ENCODE results near the gene ABL2.
"Not testable (repeated sequence)": the region's sequence is repeated elsewhere in the genome, so short reads cannot be mapped to it uniquely, and the experiment has no call there.

The ABL2 gene

DNA sequence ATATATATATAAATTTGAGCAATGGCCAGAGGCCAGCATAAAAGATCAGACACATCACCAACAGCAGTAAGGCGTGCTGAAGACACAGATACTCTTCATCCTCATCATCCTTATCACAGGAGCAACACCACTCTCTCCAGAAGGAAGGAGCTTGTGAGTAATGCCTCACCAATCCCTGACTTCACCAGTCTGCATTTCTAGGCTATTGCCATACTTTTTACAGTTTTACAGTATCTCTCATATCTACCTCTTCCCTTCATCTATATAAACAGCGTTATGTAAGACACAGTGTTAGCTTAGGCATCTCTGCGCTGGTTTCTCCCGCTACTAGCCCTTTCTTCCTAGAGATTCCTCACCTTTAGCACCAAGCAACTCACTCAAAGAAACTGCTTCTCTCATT lies 2.4 kb upstream of the ABL2 start:
- no peak overlapping the region for H3K4me3 Mint-ChIP-seq
- H3K4me1 Mint-ChIP-seq (ENCODE audit: low read depth) = peaks cover 27% of the 10 kb centered on the region
- no peak overlapping the region for H3K27ac Mint-ChIP-seq
- H3K27me3 Mint-ChIP-seq = no peaks in the 10 kb centered on the region
- no peaks in the 10 kb centered on the region for H3K36me3 Mint-ChIP-seq (ENCODE audit: low read depth)
- H3K9me3 Mint-ChIP-seq = no peaks in the 10 kb centered on the region

DNA sequence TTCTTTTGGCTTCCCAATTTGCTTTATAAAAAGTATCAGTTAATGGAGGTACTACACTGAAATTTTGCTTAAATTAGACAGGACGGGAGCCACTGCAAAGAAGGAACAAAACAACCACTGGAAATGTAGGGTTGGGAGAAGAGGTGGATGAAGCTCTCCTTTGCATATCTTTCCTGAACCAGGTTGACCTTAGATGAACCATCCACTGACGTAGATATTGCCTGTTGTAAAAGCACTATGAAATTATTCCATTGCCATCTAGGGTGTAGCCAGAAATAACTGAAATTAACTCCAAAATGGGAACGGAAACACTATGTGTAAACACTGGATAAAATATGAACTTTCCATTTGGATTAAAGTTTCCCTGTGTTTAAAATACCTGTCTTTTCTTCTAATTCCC lies 1.2 kb upstream of the ABL2 start:
- H3K36me3 Mint-ChIP-seq (ENCODE audit: low read depth) = no peaks in the 10 kb centered on the region
- H3K4me1 Mint-ChIP-seq (ENCODE audit: low read depth) = peaks cover 30% of the 10 kb centered on the region
- H3K4me3 Mint-ChIP-seq = peak overlapping the region; percentile 85
- no peaks in the 10 kb centered on the region for H3K27me3 Mint-ChIP-seq
- H3K9me3 Mint-ChIP-seq = no peaks in the 10 kb centered on the region
- H3K27ac Mint-ChIP-seq = no peak overlapping the region

DNA sequence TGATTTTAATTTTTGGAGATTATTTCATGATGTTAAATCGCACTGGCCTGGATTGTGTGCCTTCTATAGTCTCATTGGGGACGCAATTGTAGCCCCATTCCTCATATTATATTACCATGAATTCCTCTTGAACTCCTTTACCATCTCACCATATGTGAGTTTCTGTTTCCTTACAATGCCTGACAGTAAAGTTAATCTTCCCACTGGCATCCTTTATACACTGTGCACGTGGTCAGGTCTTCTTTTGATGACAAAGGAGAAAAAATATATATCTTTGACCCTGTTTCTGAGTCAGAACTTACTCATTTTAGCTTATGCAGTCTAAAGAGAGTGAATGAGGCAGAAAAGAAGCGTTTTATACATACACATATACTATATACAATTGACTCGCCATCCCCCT lies 774 bp upstream of the ABL2 start:
- Mint-ChIP-seq H3K4me1 (ENCODE audit: low read depth) (peaks cover 30% of the 10 kb centered on the region), H3K36me3 (ENCODE audit: low read depth) (no peaks in the 10 kb centered on the region), H3K27ac (peak overlapping the region; percentile 82), H3K9me3 (no peaks in the 10 kb centered on the region), H3K27me3 (no peaks in the 10 kb centered on the region), H3K4me3 (peak overlapping the region; percentile 85)

DNA sequence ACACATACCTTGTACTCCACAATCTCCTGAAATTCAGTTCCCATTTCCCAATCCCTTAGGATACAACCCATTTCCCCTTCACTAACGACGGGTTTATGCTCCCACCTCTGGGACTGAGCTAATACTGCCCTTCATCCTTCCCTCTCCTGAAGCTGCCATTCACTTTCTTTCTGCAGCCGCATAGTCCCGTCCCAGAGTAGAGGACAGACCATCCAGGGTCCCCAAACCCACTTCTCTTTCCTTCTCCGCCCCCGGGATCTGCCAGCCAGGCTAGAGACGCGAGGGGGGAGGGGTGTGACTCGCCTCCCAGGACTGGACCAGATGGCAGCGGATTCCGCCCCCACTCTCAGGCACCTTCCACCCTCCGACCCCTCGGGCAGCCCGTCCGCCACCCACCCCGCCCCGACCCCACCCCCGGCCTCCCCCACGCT lies 679 bp downstream of the ABL2 start:
- H3K9me3 Mint-ChIP-seq = no peaks in the 10 kb centered on the region
- no peaks in the 10 kb centered on the region for H3K27me3 Mint-ChIP-seq
- H3K36me3 Mint-ChIP-seq (ENCODE audit: low read depth) = no peaks in the 10 kb centered on the region
- H3K27ac Mint-ChIP-seq = peak overlapping the region; percentile 80
- peaks cover 30% of the 10 kb centered on the region for H3K4me1 Mint-ChIP-seq (ENCODE audit: low read depth)
- peak overlapping the region; percentile 88 for H3K4me3 Mint-ChIP-seq

DNA sequence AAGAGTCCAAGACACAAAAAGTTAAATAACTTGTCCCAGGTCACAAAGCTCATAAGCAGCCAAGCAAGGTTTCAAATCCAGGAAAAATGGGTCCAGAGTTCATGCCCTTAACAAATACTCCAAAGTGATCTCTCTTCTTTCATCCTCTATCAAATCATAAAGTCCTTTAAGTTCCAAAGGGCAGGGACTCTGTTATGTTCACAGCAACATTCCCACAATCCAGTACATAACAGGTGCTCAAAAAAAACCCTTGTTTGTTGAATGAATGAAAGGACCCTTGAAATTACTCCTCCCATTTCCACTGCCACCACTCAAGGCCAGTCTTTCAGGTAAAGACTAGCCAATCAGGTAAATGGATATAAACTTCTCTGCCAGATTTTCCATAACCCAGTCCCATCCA lies 2.7 kb downstream of the ABL2 start:
- peaks cover 30% of the 10 kb centered on the region for H3K4me1 Mint-ChIP-seq (ENCODE audit: low read depth)
- no peaks in the 10 kb centered on the region for H3K27me3 Mint-ChIP-seq
- no peaks in the 10 kb centered on the region for H3K36me3 Mint-ChIP-seq (ENCODE audit: low read depth)
- no peaks in the 10 kb centered on the region for H3K9me3 Mint-ChIP-seq
- no peak overlapping the region for H3K4me3 Mint-ChIP-seq
- H3K27ac Mint-ChIP-seq = no peak overlapping the region

DNA sequence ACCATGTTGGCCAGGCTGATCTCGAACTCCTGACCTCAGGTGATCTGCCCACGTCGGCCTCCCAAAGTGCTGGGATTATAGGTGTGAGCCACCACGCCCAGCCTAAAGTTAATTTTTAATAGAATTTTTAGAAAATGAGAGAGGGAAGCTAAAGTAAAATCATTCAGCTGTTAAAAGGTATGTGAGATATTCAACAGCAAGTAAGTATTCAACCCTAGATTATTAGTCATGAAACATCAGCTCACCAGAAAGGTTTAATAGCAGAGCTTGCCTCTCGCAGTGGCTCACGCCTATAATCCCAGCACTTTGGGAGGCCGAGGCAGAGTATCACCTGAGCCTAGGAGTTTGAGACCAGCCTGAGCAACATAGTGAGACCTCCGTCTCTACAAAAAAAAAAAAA lies 5.0 kb downstream of the ABL2 start:
- H3K27me3 Mint-ChIP-seq; H3K4me3 Mint-ChIP-seq; H3K27ac Mint-ChIP-seq; H3K36me3 Mint-ChIP-seq (ENCODE audit: low read depth); H3K9me3 Mint-ChIP-seq: not testable (repeated sequence)
- H3K4me1 Mint-ChIP-seq (ENCODE audit: low read depth) = peaks cover 25% of the 10 kb centered on the region

DNA sequence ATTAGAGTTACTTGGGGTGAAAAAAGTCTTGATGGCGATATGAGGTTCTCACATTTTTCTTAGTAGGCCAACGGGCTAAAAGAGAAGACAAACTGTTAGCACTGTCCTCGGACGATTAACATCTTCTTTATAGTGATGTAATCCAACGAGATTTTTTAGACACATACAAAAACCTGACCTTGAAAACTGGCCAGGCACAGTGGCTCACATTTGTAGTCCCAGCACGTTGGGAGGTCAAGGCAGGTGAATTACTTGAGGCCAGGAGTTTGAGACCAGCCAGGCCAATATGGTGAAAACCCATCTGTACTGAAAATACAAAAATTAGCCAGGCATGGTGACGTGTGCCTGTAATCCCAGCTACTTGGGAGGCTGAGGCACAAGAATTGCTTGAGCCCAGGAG lies 8.4 kb downstream of the ABL2 start:
- peaks cover 17% of the 10 kb centered on the region for H3K4me1 Mint-ChIP-seq (ENCODE audit: low read depth)
- H3K27me3 Mint-ChIP-seq, H3K27ac Mint-ChIP-seq: not testable (repeated sequence)

DNA sequence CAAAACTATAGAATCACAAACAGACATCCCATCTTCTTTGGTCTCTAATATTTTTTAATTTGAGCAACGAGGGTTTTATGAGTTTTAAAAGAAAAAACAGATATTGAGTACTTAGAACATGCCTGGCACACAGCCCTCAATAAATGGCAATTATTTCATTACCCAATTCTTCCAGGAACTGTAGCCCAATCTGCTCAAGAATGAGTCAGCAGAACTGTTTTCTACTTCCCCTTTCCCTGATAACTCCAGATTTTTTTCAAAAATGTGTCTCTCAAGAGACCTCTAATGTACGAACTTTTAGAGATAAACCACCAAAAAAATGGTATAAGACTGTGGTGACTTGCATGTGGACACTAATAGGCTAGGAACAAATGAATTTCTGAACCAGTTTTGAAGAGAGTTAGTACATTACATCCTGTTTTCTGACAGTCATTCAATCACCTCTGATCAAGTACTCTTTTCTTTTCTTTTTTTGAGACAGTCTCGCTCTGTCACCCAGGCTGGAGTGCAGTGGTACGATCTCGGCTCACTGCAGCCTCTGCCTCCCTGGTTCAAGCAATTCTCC lies 11.5 kb downstream of the ABL2 start:
- peaks cover 20% of the 10 kb centered on the region for H3K36me3 Mint-ChIP-seq (ENCODE audit: low read depth)
- peaks cover 25% of the 10 kb centered on the region for H3K4me1 Mint-ChIP-seq (ENCODE audit: low read depth)
- no peaks in the 10 kb centered on the region for H3K9me3 Mint-ChIP-seq
- no peaks in the 10 kb centered on the region for H3K27me3 Mint-ChIP-seq
- no peak overlapping the region for H3K4me3 Mint-ChIP-seq
- H3K27ac Mint-ChIP-seq = peak overlapping the region; percentile 53

More for the DNA sequence above, 8.4 kb downstream of the ABL2 start:
- not testable (repeated sequence) for H3K4me3 Mint-ChIP-seq, H3K9me3 Mint-ChIP-seq
- peaks cover 16% of the 10 kb centered on the region for H3K36me3 Mint-ChIP-seq (ENCODE audit: low read depth)

DNA sequence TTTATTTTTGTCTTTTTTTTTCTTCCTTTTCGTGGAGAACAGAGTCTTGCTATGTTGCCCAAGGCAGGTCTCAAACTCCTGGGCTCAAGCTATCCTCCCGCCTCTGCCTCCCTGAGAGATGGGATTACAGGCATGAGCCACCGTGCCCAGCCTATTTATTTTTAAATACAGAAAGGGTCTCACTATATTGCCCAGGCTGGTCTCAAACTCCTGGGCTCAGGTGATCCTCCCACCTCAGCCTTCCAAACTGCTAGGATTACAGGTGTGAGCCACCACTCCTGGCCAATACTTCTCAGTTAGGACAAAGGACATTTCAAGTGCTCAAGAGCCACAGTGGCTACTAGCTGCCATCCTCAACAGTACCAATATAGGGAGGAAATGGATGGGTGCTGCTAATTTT lies 16.2 kb downstream of the ABL2 start:
- peaks cover 21% of the 10 kb centered on the region for H3K4me1 Mint-ChIP-seq (ENCODE audit: low read depth)
- not testable (repeated sequence) for H3K27ac Mint-ChIP-seq

DNA sequence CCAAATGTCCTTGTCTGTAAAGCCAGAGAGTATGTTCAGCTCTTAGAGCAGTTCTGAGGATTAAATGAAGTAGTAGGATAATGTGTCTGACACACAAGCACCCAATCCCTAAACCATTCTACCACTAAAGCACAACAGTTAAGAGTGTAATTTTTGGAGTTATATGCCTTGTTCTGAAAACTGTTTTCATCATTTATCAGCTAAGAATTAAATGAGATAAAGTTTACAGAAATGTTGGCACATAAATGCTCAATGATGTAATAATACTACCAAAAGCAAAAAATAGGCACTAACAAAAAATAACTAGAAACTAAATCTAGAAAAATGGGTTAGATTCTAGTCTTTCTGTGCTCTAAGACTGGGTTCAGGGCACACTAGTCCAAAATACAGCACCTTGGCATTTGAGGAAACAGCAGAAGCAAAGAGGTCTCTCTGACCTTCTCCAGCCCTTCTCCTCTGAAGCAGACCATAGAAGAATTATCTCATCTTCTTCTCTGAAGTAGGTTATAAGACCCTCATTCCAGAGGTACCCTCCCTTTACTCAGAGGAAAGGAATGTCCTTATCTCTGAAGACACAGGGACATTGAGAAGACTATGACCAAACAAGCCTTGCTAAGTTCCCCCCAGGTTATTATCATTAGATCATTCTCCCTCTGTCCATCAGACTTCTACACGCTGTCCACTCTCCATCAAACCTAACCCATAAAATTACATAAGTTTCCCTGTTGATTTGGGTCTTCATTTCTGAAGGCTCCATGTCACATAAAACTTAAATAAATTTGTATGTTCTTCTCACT lies 20.6 kb downstream of the ABL2 start:
- Mint-ChIP-seq H3K36me3 (ENCODE audit: low read depth) (peaks cover 11% of the 10 kb centered on the region), H3K27me3 (no peaks in the 10 kb centered on the region), H3K4me1 (ENCODE audit: low read depth) (peaks cover 22% of the 10 kb centered on the region), H3K4me3 (no peak overlapping the region), H3K27ac (no peak overlapping the region), H3K9me3 (no peaks in the 10 kb centered on the region)

More for the DNA sequence above, 16.2 kb downstream of the ABL2 start:
- not testable (repeated sequence) for H3K27me3 Mint-ChIP-seq; H3K9me3 Mint-ChIP-seq; H3K36me3 Mint-ChIP-seq (ENCODE audit: low read depth); H3K4me3 Mint-ChIP-seq

DNA sequence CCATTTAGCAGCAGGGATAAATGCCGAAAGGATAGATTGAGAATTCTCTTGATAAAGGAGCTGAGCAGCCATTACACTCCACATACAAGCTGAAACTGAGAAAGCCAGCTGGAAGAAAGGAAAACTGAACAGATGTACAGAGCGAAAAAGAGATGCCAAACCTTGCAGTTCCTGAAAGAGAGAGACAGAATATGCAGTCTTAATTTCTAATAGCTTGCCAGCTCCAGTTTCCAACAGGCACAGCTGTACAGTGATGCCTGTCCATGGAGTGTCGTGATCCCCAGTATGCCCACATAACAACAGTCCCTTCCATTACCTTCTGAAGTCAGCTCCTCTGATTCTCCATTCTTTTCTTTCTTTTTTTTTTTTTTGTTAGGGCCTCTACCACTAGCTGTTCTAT lies 22.7 kb downstream of the ABL2 start:
- peaks cover 11% of the 10 kb centered on the region for H3K36me3 Mint-ChIP-seq (ENCODE audit: low read depth)
- no peaks in the 10 kb centered on the region for H3K27me3 Mint-ChIP-seq
- no peak overlapping the region for H3K27ac Mint-ChIP-seq
- H3K9me3 Mint-ChIP-seq = no peaks in the 10 kb centered on the region
- H3K4me3 Mint-ChIP-seq = no peak overlapping the region
- H3K4me1 Mint-ChIP-seq (ENCODE audit: low read depth) = peaks cover 33% of the 10 kb centered on the region

DNA sequence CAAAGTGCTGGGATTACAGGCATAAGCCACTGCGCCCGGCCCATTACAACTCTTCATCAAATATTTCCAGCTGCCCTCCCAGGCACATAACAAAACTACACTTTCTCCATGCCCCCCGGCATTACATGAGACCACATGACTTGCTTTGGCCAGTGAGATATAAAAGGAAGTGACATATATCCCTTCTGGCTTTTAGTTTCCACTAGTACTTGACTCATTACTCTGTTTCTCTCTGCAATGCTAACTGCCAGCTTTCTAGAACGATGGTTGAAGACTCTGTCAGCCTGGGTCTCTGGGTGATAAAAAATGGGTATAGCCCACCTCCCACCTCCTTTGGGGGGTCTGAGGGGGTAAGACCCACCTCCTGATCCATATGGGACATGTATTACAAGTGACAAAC lies 24.2 kb downstream of the ABL2 start:
- peaks cover 11% of the 10 kb centered on the region for H3K36me3 Mint-ChIP-seq (ENCODE audit: low read depth)
- H3K27me3 Mint-ChIP-seq = no peaks in the 10 kb centered on the region
- H3K27ac Mint-ChIP-seq = peak overlapping the region; percentile 75
- H3K4me3 Mint-ChIP-seq = no peak overlapping the region
- H3K9me3 Mint-ChIP-seq = no peaks in the 10 kb centered on the region
- H3K4me1 Mint-ChIP-seq (ENCODE audit: low read depth) = peaks cover 38% of the 10 kb centered on the region

DNA sequence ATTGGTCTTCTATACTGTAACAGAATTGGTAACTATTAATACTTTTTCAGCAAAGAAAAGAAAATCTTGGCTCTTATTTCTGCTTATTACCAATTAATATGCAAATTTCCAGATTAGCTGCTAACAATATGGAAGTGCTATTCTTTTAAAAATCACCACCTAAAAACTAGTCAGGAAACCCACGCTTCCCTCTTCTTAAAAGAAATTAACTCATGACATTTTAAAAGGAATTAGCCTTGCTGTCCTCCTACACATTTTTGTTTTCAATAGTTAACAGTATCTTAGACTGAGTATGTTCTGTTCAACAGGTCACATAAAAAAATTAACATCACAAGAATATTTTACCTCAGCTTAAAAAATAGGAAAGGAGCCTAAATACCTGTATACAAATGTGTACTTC lies 27.3 kb downstream of the ABL2 start:
- no peak overlapping the region for H3K27ac Mint-ChIP-seq
- no peak overlapping the region for H3K4me3 Mint-ChIP-seq

DNA sequence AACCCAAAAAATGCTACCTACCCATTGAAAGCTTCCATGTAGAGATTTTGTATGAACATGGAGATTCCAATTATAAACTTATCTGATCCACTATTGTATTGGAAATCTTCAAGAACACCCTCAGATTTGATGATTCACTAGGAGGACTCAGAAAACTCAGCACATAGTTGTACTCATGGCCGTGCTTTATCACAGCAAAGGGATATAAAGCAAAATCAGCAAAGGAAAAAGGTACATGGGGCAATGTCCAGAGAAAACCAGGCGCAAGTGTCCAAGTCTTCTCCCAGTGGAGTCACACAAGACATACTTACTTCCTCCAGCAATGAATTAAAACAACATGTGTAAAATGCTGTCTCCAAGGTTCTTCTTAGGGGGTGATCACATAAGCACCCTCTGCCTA lies 28.9 kb downstream of the ABL2 start:
- Mint-ChIP-seq H3K4me3 (no peak overlapping the region), H3K36me3 (ENCODE audit: low read depth) (peaks cover 4% of the 10 kb centered on the region), H3K4me1 (ENCODE audit: low read depth) (peaks cover 21% of the 10 kb centered on the region), H3K27me3 (no peaks in the 10 kb centered on the region), H3K9me3 (no peaks in the 10 kb centered on the region), H3K27ac (no peak overlapping the region)

More for the DNA sequence above, 27.3 kb downstream of the ABL2 start:
- H3K36me3 Mint-ChIP-seq (ENCODE audit: low read depth) = peaks cover 11% of the 10 kb centered on the region
- H3K27me3 Mint-ChIP-seq = no peaks in the 10 kb centered on the region
- peaks cover 29% of the 10 kb centered on the region for H3K4me1 Mint-ChIP-seq (ENCODE audit: low read depth)
- H3K9me3 Mint-ChIP-seq = no peaks in the 10 kb centered on the region

DNA sequence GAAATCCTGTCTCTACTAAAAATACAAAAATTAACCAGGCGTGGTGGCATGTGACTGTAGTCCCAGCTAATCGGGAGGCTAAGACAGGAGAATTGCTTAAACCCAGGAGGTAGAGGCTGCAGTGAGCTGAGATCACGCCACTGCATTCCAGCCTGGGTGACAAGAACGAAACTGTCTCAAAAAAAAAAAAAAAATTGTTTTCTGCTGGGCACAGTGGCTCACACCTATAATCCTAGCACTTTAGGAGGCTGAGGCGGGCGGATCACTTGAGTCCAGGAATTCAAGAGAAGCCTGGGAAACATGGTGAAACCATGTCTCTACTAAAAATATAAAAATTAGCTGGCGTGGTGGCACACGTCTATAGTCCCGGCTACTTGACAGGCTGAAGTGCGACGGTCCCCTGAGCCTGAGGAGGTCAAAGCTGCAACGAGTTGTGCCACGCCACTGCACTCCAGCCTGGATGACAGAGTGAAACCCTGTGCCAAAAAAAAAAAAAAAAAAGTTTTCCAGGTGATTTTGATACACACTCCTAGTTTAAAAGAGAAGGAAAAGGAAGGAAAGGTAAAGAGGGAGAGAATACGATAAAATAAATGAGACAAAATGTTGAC lies 31.7 kb downstream of the ABL2 start:
- H3K4me1 Mint-ChIP-seq (ENCODE audit: low read depth) = peaks cover 12% of the 10 kb centered on the region
- no peak overlapping the region for H3K27ac Mint-ChIP-seq
- no peaks in the 10 kb centered on the region for H3K9me3 Mint-ChIP-seq
- no peaks in the 10 kb centered on the region for H3K27me3 Mint-ChIP-seq
- H3K4me3 Mint-ChIP-seq = no peak overlapping the region
- H3K36me3 Mint-ChIP-seq (ENCODE audit: low read depth) = peaks cover 4% of the 10 kb centered on the region

Data from stimulated activated naive CD8-positive, alpha-beta T cell treated with anti-CD3 and anti-CD28 coated beads, Interleukin-15, Interleukin-2, amounts not matched to agents 100 ng/mL and 50 ng/mL, for 24 hours (primary cell).